ELR (cell line): Measurements from ENCODE around the gene PTPRT.

ENCODE experiments used
- DNase-seq: peaks from one replicate; pipeline ENCODE4 v3.0.0-alpha.2; 2015; ENCODE audit warnings: low read depth

Gene PTPRT

DNA sequence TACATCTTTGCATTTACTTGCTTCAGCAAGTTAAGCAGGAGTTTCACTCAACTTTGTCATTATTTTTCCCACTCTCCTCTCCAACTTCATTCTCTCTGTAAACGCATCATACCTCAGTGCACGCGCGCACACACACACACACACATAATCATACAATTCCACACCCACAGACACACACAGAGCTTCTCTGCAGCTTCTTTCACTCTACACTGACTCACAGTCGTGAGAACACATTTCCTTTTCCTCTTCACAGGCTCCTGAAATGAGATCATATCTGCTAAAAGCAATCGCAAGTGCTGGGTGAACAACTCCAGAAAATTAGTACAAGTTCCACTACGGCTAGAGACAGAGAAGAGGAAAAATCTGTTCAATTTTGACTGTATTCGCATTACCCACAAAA, 215.4 kb downstream of the PTPRT start:
- no peak for DNase-seq

DNA sequence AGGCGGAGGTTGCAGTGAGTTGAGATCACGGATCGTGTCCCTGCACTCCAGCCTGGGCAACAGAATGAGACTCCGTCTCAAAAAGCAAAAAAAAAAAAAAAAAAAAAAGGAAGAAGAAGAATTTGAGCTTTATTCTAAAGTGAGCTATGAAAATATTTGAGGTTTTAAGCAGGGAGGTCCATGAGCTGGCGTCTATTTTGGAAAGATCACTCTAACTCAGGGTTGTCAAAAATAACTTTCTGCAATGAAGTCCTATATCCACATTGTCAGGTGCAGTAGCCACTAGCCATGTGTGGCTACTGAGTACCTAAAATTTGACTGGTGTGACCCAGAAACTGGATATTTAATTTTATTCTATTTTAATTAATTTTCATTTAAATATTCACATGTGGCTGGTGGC, 217.1 kb downstream of the PTPRT start:
- DNase-seq: no peak

- no peak for DNase-seq
Observed at GRCh38 chr20:42968746-42969145, 221.0 kb downstream of the PTPRT start.

DNA sequence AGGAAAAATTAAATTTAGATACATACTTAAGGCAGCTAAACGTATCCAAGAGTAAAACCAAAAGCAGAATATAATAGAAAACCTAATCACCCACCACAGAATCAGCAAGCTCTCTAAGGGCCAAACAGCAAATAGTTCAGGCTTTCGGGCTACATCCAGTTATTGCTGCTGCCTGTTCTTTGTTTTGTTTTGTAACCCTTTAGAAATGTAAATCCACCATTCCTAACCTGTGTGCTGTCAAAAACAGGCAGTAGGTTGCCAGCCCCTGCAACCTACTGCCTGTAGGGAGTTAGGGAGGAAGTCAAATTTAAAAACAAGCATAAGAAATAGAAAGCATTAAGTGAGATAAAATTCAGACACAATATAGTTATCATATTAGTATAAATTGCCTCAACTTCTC, 225.9 kb downstream of the PTPRT start:
- DNase-seq: no peak

GRCh38 chr20:42961771-42962170, 227.9 kb downstream of the PTPRT start:
- DNase-seq: no peak

DNA sequence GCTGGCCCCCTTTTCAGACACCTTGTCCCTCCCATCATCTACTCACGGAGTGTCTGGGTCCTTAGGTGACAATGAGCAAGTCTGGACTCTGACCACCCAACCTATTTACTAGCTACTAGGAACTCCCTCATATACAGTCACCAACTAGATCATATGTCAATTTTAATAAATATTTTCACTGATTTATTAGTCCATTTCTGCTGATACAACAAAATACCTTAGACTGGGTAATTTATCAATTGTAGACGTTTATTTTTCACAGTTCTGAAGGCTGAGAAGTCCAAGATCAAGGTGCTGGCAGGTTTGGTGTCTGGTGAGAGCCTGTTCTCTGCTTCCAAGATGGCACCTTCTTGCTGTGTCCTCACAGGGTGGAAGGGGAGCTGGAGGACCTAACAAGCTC, 229.7 kb downstream of the PTPRT start:
- DNase-seq: no peak

DNA sequence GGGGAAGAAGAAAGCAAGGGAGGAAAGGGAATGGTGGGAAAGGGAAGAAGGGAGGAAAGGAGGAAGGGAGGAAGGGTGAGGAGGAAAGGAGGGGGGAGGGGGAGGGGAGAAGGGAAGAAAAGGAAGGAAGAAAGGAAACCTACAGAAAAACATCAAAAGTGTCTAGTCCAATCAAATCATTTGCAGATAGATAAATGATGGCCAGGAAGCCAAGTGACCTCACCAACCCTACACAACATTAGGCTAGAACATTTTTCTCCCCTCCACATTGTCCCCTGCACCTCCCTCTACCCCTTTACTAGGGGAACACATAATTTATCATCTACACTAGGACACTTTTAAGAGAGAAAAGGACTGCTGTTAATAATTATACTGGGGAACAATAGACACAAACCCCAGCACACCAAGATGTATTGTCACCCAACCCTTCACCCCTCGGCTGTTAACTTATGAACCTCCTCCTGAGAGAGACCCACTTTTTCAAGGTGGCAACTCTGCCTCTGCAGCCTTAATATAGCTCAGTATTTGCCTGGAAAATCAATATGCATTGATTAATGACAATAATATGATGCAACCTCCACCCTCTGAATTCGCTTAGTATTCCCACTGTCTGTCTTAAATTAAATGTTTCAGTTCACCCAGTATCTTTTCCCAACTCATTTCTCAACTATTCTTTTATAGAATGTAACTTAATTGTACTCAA, 231.2 kb downstream of the PTPRT start:
- DNase-seq: no peak

DNA sequence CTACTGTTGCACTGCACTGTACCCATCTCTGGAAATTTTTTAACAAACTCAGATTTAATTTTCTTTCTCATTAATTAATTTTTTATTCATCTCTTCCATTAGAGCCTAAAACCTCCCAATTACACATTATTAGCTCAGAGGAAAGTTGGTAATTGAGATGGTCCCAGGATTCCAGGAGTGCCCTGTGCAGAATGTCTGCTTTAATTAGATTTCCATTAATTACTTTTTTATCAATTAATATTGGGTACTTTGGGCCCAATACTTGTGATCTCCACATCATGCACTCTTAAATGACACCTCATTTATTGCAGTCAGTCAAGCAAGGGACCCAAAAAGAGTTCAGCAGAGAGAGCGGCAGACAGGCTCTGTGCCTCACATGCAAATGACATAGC, 232.0 kb downstream of the PTPRT start:
- DNase-seq: no peak

DNA sequence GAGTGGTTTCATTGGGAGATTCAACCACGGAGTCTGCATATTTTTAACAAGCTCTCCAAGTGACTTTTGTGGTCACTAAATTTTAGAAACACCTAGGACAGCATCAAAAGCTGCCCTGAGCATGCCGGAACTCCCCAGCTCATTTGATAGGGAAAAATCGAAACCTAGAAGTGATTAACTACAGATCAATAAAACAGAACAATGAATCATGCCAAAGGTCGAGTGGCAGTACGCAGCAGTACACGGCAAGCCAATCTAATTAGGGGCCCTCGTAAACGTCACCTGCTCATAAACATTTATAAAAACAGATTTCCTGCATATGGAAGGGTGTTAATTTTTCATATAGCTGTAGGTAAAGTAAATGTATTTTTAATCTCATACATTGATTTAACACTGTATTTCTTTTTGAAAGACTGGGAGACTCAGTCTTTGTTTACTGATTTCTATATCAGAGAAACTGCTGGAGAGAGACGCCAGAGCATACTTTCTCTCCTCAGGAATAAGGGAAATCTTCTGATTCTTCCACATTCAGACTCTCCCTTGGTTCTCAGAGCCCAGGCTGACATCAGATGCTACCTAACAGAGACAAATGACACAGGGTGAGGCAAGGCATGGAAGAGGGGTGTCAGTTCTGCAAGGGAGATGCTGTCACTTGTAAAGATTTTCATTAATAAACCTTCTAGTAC, 232.5 kb downstream of the PTPRT start:
- DNase-seq: no peak

- DNase-seq: no peak
Observed at GRCh38 chr20:42955713-42956112, 234.0 kb downstream of the PTPRT start.

GRCh38 chr20:42954951-42955350, 234.8 kb downstream of the PTPRT start:
- DNase-seq: no peak

- no peak for DNase-seq
Observed at GRCh38 chr20:42949950-42950349, 239.8 kb downstream of the PTPRT start.

DNA sequence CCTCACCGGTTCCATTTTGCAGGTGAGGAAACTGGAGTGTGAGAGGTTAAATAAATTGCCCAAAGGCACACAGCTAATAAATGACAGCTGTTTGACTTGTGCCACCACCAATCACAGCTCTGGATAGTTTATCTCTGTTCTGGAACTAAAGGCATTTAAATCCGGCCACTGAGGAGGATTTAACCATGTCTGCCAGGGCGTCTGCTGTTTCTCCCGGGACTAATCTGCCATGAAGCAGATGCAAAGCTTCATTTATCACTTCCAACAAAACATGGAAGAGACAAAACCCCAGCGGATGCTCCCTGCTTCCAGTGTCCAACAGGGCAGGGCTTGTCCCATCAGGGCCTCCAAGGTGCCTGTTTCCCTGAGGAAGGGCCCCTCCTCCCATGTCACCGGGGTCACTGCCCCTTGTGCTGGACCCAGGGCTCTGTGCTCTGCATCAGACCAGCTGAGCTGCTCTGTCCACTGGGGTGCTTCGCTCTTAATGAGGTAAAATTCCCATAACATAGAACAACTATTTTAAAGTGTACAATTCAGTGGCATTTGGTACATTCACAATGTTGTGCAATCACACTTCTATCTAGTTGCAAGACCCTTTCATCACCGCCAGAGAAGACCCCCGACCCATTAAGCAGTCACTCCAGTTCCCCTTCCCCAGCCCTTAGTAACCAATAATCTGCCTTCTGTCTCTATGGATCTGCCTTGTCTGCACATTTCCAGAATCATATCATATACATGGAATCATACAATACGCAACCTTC, 244.3 kb downstream of the PTPRT start:
- DNase-seq: no peak

DNA sequence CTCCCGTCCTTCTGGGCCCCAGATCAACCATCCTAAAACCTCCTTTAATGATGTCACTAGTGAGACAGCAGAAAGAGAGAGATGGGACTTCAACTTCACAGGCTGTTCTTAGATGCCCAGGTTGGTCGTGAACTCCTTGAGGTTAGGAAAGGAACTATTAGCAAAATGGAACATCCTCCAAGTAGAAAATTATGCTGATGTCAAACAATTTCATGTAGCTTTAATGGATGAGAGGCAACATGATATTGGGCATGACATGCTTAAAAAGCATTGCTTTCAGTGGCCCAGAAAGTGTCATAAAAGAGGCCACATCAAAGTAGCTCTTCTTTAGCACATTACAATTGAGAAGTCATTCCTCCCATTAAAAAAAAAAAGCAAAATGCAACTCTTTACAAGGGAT, 248.1 kb downstream of the PTPRT start:
- DNase-seq: no peak

GRCh38 chr20:42938441-42939205, 251.1 kb downstream of the PTPRT start:
- DNase-seq: no peak

DNA sequence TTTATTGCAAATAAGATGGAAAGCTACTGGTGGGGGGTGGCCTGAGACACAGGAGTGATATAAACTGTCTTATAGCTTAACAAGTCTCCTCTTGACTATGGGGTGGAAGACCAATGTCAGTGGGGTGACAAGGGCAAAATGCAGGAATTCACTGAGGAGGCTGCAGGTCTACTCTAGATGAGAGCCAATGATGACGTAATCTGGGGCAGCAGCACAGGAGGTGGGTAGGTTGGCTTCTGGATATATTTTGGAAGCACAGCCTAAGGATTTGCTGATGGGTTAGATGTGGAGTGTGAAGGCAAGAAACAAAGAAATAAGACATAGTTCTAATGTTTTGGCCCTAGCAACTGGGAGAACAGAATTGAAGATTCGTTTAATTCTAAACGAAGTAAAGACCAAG, 253.2 kb downstream of the PTPRT start:
- DNase-seq: no peak

- DNase-seq: no peak
Observed at GRCh38 chr20:42924215-42924614, 265.5 kb downstream of the PTPRT start.

DNA sequence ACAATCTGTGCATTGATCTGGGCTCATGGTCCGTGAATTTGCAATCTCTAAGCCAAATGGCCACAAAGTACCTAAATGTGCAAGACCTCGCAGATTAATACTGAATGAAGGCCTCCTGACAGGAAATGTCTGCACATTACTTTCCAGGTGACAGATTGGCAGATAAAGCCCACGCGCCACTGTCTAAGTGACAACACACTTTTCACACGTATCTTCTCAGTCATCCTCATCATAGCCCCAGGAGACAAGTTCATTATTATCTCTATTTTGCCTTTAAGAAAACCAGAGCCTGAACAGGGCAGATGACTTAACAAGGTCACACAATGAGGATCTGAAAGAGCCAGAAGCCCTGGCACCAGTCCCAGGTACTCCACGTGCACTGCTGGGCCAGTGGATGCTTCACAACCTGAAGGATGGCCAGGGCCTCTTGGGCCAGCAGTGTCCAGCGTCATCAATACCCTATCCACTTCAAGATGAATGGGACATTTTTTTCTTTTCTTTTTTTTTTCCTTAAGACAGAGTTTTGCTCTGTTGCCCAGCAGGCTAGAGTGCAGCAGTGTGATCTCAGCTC, 266.3 kb downstream of the PTPRT start:
- DNase-seq: no peak

DNA sequence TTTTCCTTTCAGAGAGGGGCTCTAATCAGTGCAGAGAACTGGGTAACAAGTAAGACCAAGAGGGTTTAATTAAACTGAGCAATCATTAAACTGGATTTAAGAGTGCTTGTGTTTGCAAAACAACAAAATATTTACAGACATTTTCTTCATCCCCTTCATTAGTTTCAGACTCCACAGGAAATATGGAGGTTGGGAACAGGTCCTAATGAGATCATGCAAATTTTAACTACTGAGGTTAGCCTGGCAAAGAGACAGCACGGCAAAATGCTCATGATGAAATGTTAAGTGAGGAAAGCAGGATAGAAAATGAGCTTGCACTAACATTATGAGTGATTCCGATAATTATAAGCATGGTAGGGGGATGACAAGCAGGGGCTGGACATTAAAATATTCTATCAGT, 268.9 kb downstream of the PTPRT start:
- DNase-seq: no peak

DNA sequence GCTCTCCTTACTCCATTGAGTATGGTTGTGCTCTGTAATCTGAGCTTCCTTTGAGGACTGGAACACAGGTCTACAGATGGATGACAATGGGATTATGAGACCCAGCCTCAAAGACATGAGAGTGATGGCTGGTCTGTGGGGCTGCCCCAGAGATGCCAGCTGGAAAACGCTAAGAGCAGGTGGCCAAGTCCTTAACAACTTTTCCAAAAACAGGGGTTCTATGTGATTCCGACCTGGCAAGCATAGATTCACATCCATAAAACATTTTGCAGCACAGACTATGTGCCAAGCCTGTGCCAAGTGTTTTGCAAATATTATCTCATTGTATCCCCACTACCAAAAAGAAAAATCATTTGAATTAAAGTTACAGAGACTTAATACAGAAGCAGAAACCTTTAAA, 270.4 kb downstream of the PTPRT start:
- DNase-seq: no peak

- DNase-seq: no peak
Observed at GRCh38 chr20:42915081-42915480, 274.6 kb downstream of the PTPRT start.

DNA sequence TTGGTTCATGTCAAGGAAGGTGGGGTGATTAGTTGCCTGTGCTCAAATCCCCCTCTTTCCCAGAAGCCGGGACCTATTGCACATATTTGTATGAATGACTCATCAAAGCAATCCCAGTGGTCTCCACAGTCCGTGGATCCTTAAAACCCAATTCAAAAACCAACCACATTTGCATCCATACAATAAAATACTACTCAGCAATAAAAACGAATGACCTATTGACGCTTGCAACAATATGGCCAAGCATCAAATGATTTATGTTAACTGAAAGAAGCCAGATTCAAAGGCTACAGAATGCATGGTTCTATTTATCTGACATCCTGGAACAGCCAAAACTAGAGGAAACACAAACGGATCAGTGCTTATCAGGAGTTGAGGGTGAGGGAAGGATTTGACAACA, 275.4 kb downstream of the PTPRT start:
- DNase-seq: no peak
